ENCODE results near the gene TREML4. TPM values are rescaled to one million over a fixed set of nuclear protein-coding genes. Genes with fewer than 3 reads are reported as not detected.

The TREML4 gene
- total RNA-seq, 1 experiment from 2014 or later, result not detected

GRCh38 chr6:41200901-41201763 is 27.0 kb upstream of the TREML4 start, which contains the start of gene TREML2:
TREML2 (minus strand) TSS chr6:41201149; CDS start chr6:41201008, 141 bp downstream.
- POLR2A ChIA-PET, result no interaction called here
- H3K27me3 ChIP-seq (ENCODE audit: insufficient read depth, low read length), result peaks cover 22% of the 10 kb centered on the region
- no peaks in the 10 kb centered on the region for H3K9me2 ChIP-seq (ENCODE audit: insufficient read depth)
- H3K4me2 ChIP-seq (ENCODE audit: low read length), result no peak within 1 kb of the TSS
- intact Hi-C loops (cut with micrococcal nuclease), result no loop called here
- H3K4me3 ChIP-seq (replicated peaks in 1 of 2; ENCODE audit: low read depth in 1 of 2, low read length in 2 of 2), result no peak within 1 kb of the TSS
- CTCF ChIA-PET, result interaction anchor here (0.6 to 1.3 kb wide), 2 partner anchors 10 to 19 kb away, joined by 3 to 5 read pairs; no protein-coding TSS in a partner anchor
- H3K9me3 ChIP-seq (ENCODE audit: control insufficient read depth in 1 of 2, insufficient read depth in 1 of 2, low read depth in 1 of 2, low read length in 2 of 2), result no peaks in the 10 kb centered on the region
- H3K4me1 ChIP-seq (ENCODE audit: control insufficient read depth in 1 of 2, insufficient read depth in 2 of 2, low read length in 2 of 2), result no peaks in the 10 kb centered on the region
- ATAC-seq (no peak), DNase-seq (ENCODE audit: low read depth, low spot score) (no peak)
- no peak within 1 kb of the TSS for H3K27ac ChIP-seq (ENCODE audit: low read depth, low read length)
- no peaks in the 10 kb centered on the region for H4K20me1 ChIP-seq (ENCODE audit: insufficient read depth)
- no peak within 1 kb of the TSS for H2AFZ ChIP-seq (ENCODE audit: low read depth, low read length, poor library complexity, severe bottlenecking)
- H3K36me3 ChIP-seq (ENCODE audit: control insufficient read depth in 1 of 2, insufficient read depth in 2 of 2, low read length in 2 of 2), result no peaks in the 10 kb centered on the region
- RAD21 ChIA-PET (ENCODE audit: low non-redundant PET in 1 of 2, low total read pairs in 2 of 2, uncharacterized antibody in 2 of 2, unreplicated experiment in 2 of 2), result no interaction called here
- H3K9ac ChIP-seq (ENCODE audit: low read length), result no peak within 1 kb of the TSS
- no peaks in the 10 kb centered on the region for H3K79me2 ChIP-seq (ENCODE audit: insufficient read depth, low read length)
- BruUV-seq (replicated peaks), result no TSS peak
- TF ChIP-seq ELF1 (IDR thresholded peaks at IDR 0.05; ENCODE audit: borderline replicate concordance, low read depth) (no peak), SIN3A (IDR thresholded peaks at IDR 0.05; ENCODE audit: low read depth) (no peak), ZFX (IDR thresholded peaks at IDR 0.05) (no peak), ATF3 (IDR thresholded peaks at IDR 0.05) (no peak), FOSL1 (IDR thresholded peaks at IDR 0.05; ENCODE audit: low read depth) (no peak), POLR2A (IDR thresholded peaks at IDR 0.05; ENCODE audit: borderline replicate concordance, extremely low read depth, insufficient read depth, insufficient read length) (no peak), POLR2AphosphoS5 (IDR thresholded peaks at IDR 0.05; ENCODE audit: low read depth, low read length) (no peak), SRF (IDR thresholded peaks at IDR 0.05; ENCODE audit: low read depth) (no peak), ZNF274 (IDR thresholded peaks at IDR 0.05; ENCODE audit: low read depth, low read length) (no peak)

GRCh38 chr6:41201764-41202173 is 26.4 kb upstream of the TREML4 start:
- H3K9me2 ChIP-seq (ENCODE audit: insufficient read depth), result no peaks in the 10 kb centered on the region

More at GRCh38 chr6:41201764-41202173, 26.4 kb upstream of the TREML4 start:
- H2AFZ ChIP-seq (ENCODE audit: low read depth, low read length, poor library complexity, severe bottlenecking), result no peak overlapping the region
- RAD21 ChIA-PET (ENCODE audit: low non-redundant PET in 1 of 2, low total read pairs in 2 of 2, uncharacterized antibody in 2 of 2, unreplicated experiment in 2 of 2), result no interaction called here
- no peaks in the 10 kb centered on the region for H4K20me1 ChIP-seq (ENCODE audit: insufficient read depth)
- CTCF ChIA-PET, result no interaction called here
- intact Hi-C loops (cut with micrococcal nuclease), result no loop called here
- BruUV-seq (replicated peaks), result no TSS peak
- peaks cover 16% of the 10 kb centered on the region for H3K27me3 ChIP-seq (ENCODE audit: insufficient read depth, low read length)
- H3K36me3 ChIP-seq (ENCODE audit: control insufficient read depth in 1 of 2, insufficient read depth in 2 of 2, low read length in 2 of 2), result no peaks in the 10 kb centered on the region
- no peaks in the 10 kb centered on the region for H3K4me1 ChIP-seq (ENCODE audit: control insufficient read depth in 1 of 2, insufficient read depth in 2 of 2, low read length in 2 of 2)
- ATAC-seq, result no peak
- H3K4me2 ChIP-seq (ENCODE audit: low read length), result no peak overlapping the region
- H3K4me3 ChIP-seq (replicated peaks in 1 of 2; ENCODE audit: low read depth in 1 of 2, low read length in 2 of 2), result no peak overlapping the region
- DNase-seq (ENCODE audit: low read depth, low spot score), result no peak
- POLR2A ChIA-PET, result no interaction called here
- H3K9ac ChIP-seq (ENCODE audit: low read length), result no peak overlapping the region
- no peaks in the 10 kb centered on the region for H3K9me3 ChIP-seq (ENCODE audit: control insufficient read depth in 1 of 2, insufficient read depth in 1 of 2, low read depth in 1 of 2, low read length in 2 of 2)
- TF ChIP-seq ZNF274 (IDR thresholded peaks at IDR 0.05; ENCODE audit: low read depth, low read length), result no peak
- no peak for TF ChIP-seq POLR2A (IDR thresholded peaks at IDR 0.05; ENCODE audit: borderline replicate concordance, extremely low read depth, insufficient read depth, insufficient read length)
- TF ChIP-seq SIN3A (IDR thresholded peaks at IDR 0.05; ENCODE audit: low read depth), result no peak
- no peak for TF ChIP-seq CBX3 (IDR thresholded peaks at IDR 0.05; ENCODE audit: low read depth)
- no peak for TF ChIP-seq ZFX (IDR thresholded peaks at IDR 0.05)
- no peak for TF ChIP-seq CEBPB (IDR thresholded peaks at IDR 0.05; ENCODE audit: low read depth)
- no peak for TF ChIP-seq SRF (IDR thresholded peaks at IDR 0.05; ENCODE audit: low read depth)
- no peak for TF ChIP-seq RAD21 (IDR thresholded peaks at IDR 0.05; ENCODE audit: low read depth)
- TF ChIP-seq EZH2phosphoT487 (IDR thresholded peaks at IDR 0.05; ENCODE audit: borderline replicate concordance), result no peak
- TF ChIP-seq EGR1 (IDR thresholded peaks at IDR 0.05; ENCODE audit: low read depth), result no peak
- TF ChIP-seq ELF1 (IDR thresholded peaks at IDR 0.05; ENCODE audit: borderline replicate concordance, low read depth), result no peak
- no peak for TF ChIP-seq POLR2AphosphoS5 (IDR thresholded peaks at IDR 0.05; ENCODE audit: low read depth, low read length)
- H3K79me2 ChIP-seq (ENCODE audit: insufficient read depth, low read length), result no peaks in the 10 kb centered on the region
- H3K27ac ChIP-seq (ENCODE audit: low read depth, low read length), result no peak overlapping the region
